Caco-2 (cell line): Measurements from ENCODE around the gene LMBR1. TPM values are rescaled to one million over a fixed set of nuclear protein-coding genes. Genes with fewer than 3 reads are reported as not detected.

ENCODE experiments used
- BruUV-seq: library from RNA; stranded (reverse); fragments of 400-500 nt; replicated peaks from 2 replicates; lab custom pipeline; 2021; lab: Mats Ljungman, UMichigan
- CTCF ChIA-PET: fragments of 300-600 bp; sonication (Branson Sonifier 250); formaldehyde crosslinking; loops from one replicate; lab custom pipeline; 2022; ENCODE audit warnings: antibody characterized with exemption; lab: Charles Lee
- POLR2A ChIA-PET: fragments of 300-600 bp; sonication (Branson Sonifier 250); formaldehyde crosslinking; loops from one replicate; lab custom pipeline; 2022; ENCODE audit warnings: antibody characterized with exemption; lab: Charles Lee
- DNase-seq, 2 experiments: peaks; one replicate each; pipeline versions ENCODE4 v3.0.0 to v3.0.0-alpha.2; 2020 to 2022
- H3K27me3 ChIP-seq: replicated peaks from 2 replicates; pipeline ENCODE4 v1.6.0; 2011; ENCODE audit warnings: low read length; ENCODE audit not compliant: control insufficient read depth, insufficient read depth
- H3K36me3 ChIP-seq: 2 replicates; pipeline ENCODE4 v1.5.1; 2011; ENCODE audit warnings: low read length; ENCODE audit not compliant: control insufficient read depth, insufficient read depth
- H3K4me1 ChIP-seq: fragments of 250-450 bp; sonication (Bioruptor Pico); 2 replicates; pipeline ENCODE4 v1.5.1; 2020; ENCODE audit warnings: mild to moderate bottlenecking
- H3K4me3 ChIP-seq: 2 replicates; pipeline ENCODE4 v1.5.1; 2011; ENCODE audit warnings: low read depth, mild to moderate bottlenecking, control low read depth, low read length
- H3K9me3 ChIP-seq: fragments of 250-450 bp; sonication (Bioruptor Pico); 2 replicates; pipeline ENCODE4 v1.5.1; 2020; ENCODE audit warnings: mild to moderate bottlenecking, moderate library complexity
- H3K27ac Mint-ChIP-seq: one replicate; pipeline ENCODE4 v1.8.0; 2022; ENCODE audit warnings: mixed read lengths; ENCODE audit not compliant: unreplicated experiment
- H3K27me3 Mint-ChIP-seq: one replicate; pipeline ENCODE4 v1.8.0; 2022; ENCODE audit warnings: mixed read lengths; ENCODE audit not compliant: insufficient read depth, unreplicated experiment
- H3K36me3 Mint-ChIP-seq: one replicate; pipeline ENCODE4 v1.8.0; 2022; ENCODE audit warnings: mild to moderate bottlenecking, mixed read lengths; ENCODE audit not compliant: insufficient read depth, unreplicated experiment
- H3K4me1 Mint-ChIP-seq: one replicate; pipeline ENCODE4 v1.8.0; 2022; ENCODE audit warnings: low read depth, mixed read lengths; ENCODE audit not compliant: unreplicated experiment
- H3K4me3 Mint-ChIP-seq: one replicate; pipeline ENCODE4 v1.8.0; 2022; ENCODE audit warnings: mild to moderate bottlenecking, moderate library complexity, mixed read lengths; ENCODE audit not compliant: unreplicated experiment
- H3K9me3 Mint-ChIP-seq: one replicate; pipeline ENCODE4 v1.8.0; 2022; ENCODE audit warnings: mixed read lengths; ENCODE audit not compliant: unreplicated experiment
- CTCF ChIP-seq, 2 experiments: fragments of 200-600 bp in 1 of 2; IDR thresholded peaks; 1 replicate in 1 of 2; 2 replicates in 1 of 2; pipeline versions ENCODE4 v1.5.1 to v1.8.0; 2011 to 2022; ENCODE audit warnings: antibody characterized with exemption in 1 of 2, control low read depth in 1 of 2, inconsistent platforms in 1 of 2, low read depth in 1 of 2, low read length in 1 of 2, mild to moderate bottlenecking in 1 of 2, moderate library complexity in 1 of 2; ENCODE audit not compliant: insufficient read depth in 1 of 2, severe bottlenecking in 1 of 2, unreplicated experiment in 1 of 2
- intact Hi-C: fragments of 100-400 bp; cut with micrococcal nuclease; formaldehyde crosslinking; loops from one replicate; pipeline ENCODE4 v1.10.0; 2022; ENCODE audit not compliant: unreplicated experiment
- total RNA-seq: library from RNA; stranded (reverse); gene quantifications from 2 replicates; pipeline ENCODE4 v1.2.3, GENCODE V29; 2022

LMBR1 gene
- total RNA-seq, 1 experiment from 2014 or later = 77.9 TPM

- H3K27ac Mint-ChIP-seq = no peak overlapping the region
- no peaks in the 10 kb centered on the region for H3K27me3 Mint-ChIP-seq
- H3K36me3 Mint-ChIP-seq = peaks cover 49% of the 10 kb centered on the region
- TF ChIP-seq CTCF (IDR thresholded peaks at IDR 0.05; ENCODE audit: insufficient read depth in 1 of 2, low read depth in 1 of 2, low read length in 1 of 2, severe bottlenecking in 1 of 2, unreplicated experiment in 1 of 2) = no peak
- Histone ChIP-seq H3K4me3 (no peak overlapping the region), H3K36me3 (no peaks in the 10 kb centered on the region; the same call in 1 of the 2 replicates), H3K4me1 (peaks cover 15% of the 10 kb centered on the region), H3K9me3 (no peaks in the 10 kb centered on the region), H3K27me3 (no peaks in the 10 kb centered on the region)
- no peaks in the 10 kb centered on the region for H3K9me3 Mint-ChIP-seq
- H3K4me1 Mint-ChIP-seq = peaks cover 18% of the 10 kb centered on the region
- CTCF ChIA-PET = interaction anchor here (1.0 kb wide), 1 partner anchor 30 kb away, joined by 4 read pairs; no protein-coding TSS in a partner anchor
- peak overlapping the region; percentile 99 for H3K4me3 Mint-ChIP-seq
- DNase-seq = no peak
- intact Hi-C loops = no loop called here
- BruUV-seq = no TSS peak
- POLR2A ChIA-PET = interaction anchor here (1.5 kb wide), 1 partner anchor 28 kb away, joined by 10 read pairs; no protein-coding TSS in a partner anchor
Measured at GRCh38 chr7:156642306-156643045, 250.5 kb downstream of the LMBR1 start.

GRCh38 chr7:156640949-156641485 lies 252.0 kb downstream of the LMBR1 start:
- TF ChIP-seq CTCF (IDR thresholded peaks at IDR 0.05; ENCODE audit: insufficient read depth in 1 of 2, low read depth in 1 of 2, low read length in 1 of 2, severe bottlenecking in 1 of 2, unreplicated experiment in 1 of 2) = no peak
- peak overlapping the region; percentile 72 for H3K4me3 ChIP-seq
- Mint-ChIP-seq H3K4me1 (peaks cover 24% of the 10 kb centered on the region), H3K27ac (peak overlapping the region; percentile 100), H3K4me3 (peak overlapping the region; percentile 99), H3K9me3 (no peaks in the 10 kb centered on the region), H3K36me3 (peaks cover 51% of the 10 kb centered on the region), H3K27me3 (no peaks in the 10 kb centered on the region)
- H3K4me1 ChIP-seq = peaks cover 18% of the 10 kb centered on the region
- ChIA-PET POLR2A (interaction anchor here (0.6 to 1.5 kb wide), 4 partner anchors 9 to 114 kb away, joined by 3 to 10 read pairs (median 4); no protein-coding TSS in a partner anchor), CTCF (interaction anchor here (0.9 to 1.4 kb wide), 2 partner anchors 9 to 123 kb away, joined by 3 to 7 read pairs; no protein-coding TSS in a partner anchor)
- no peaks in the 10 kb centered on the region for H3K27me3 ChIP-seq
- intact Hi-C loops = loop anchor here (1.0 kb wide), 2 partner anchors 25 to 81 kb away; no protein-coding TSS in a partner anchor
- H3K36me3 ChIP-seq = no peaks in the 10 kb centered on the region; the same call in 1 of the 2 replicates
- TSS peak; percentile 28 for BruUV-seq
- no peak for DNase-seq
- H3K9me3 ChIP-seq = no peaks in the 10 kb centered on the region

GRCh38 chr7:156640257-156640948 lies 252.6 kb downstream of the LMBR1 start, which contains the start of gene RNF32:
Gene RNF32 (plus strand): TSS chr7:156640774. CDS start chr7:156643878, 3,104 bp downstream.
- Mint-ChIP-seq H3K27me3 (no peaks in the 10 kb centered on the region), H3K27ac (peak within 1 kb of the TSS; percentile 100), H3K36me3 (peaks cover 56% of the 10 kb centered on the region), H3K4me1 (peaks cover 29% of the 10 kb centered on the region), H3K9me3 (no peaks in the 10 kb centered on the region), H3K4me3 (peak within 1 kb of the TSS; percentile 99)
- ChIA-PET POLR2A (interaction anchor here (0.8 to 2.1 kb wide), 8 partner anchors 9 to 31 kb away, joined by 3 to 22 read pairs (median 5); no protein-coding TSS in a partner anchor), CTCF (interaction anchor here (0.9 to 1.4 kb wide), 3 partner anchors 9 to 123 kb away, joined by 3 to 7 read pairs (median 5); no protein-coding TSS in a partner anchor)
- Histone ChIP-seq H3K9me3 (no peaks in the 10 kb centered on the region), H3K4me3 (peak within 1 kb of the TSS; percentile 72), H3K36me3 (no peaks in the 10 kb centered on the region; the same call in 1 of the 2 replicates), H3K4me1 (peaks cover 19% of the 10 kb centered on the region), H3K27me3 (no peaks in the 10 kb centered on the region)
- no peak for TF ChIP-seq CTCF (IDR thresholded peaks at IDR 0.05; ENCODE audit: insufficient read depth in 1 of 2, low read depth in 1 of 2, low read length in 1 of 2, severe bottlenecking in 1 of 2, unreplicated experiment in 1 of 2)
- no TSS peak for BruUV-seq
- DNase-seq = peak; percentile 99
- intact Hi-C loops = loop anchor here (1.0 kb wide), 1 partner anchor 26 kb away; no protein-coding TSS in a partner anchor
